ENCODE measurements around the gene SERPINA7.
A peak's percentile ranks its signal among the peaks of the same experiment; 100 is the strongest.
"Not testable (repeated sequence)": the region's sequence is repeated elsewhere in the genome, so short reads cannot be mapped to it uniquely, and the experiment has no call there.

The SERPINA7 gene

GRCh38 chrX:106038625-106039024, at the start of gene SERPINA7:
Gene SERPINA7, minus strand, starts transcription at chrX:106038727. Its CDS starts 1,669 bp downstream, at chrX:106037058.
- DNase-seq: no peak

GRCh38 chrX:106069048-106069447, 30.5 kb upstream of the SERPINA7 start:
- no peak for DNase-seq

GRCh38 chrX:106050054-106050453, 11.5 kb upstream of the SERPINA7 start:
- no peak for DNase-seq

- DNase-seq: no peak
Measured at GRCh38 chrX:106042296-106042695, 3.8 kb upstream of the SERPINA7 start.

GRCh38 chrX:106040861-106041260, 2.3 kb upstream of the SERPINA7 start:
- no peak for DNase-seq

GRCh38 chrX:106039920-106040319, 1.4 kb upstream of the SERPINA7 start:
- DNase-seq: peak; percentile 31 to 46

- DNase-seq: no peak
Measured at GRCh38 chrX:106037835-106038473, 573 bp downstream of the SERPINA7 start.

GRCh38 chrX:106036716-106037115, 1.8 kb downstream of the SERPINA7 start:
- no peak for DNase-seq

GRCh38 chrX:106035064-106035463, 3.5 kb downstream of the SERPINA7 start:
- DNase-seq: peak in 1 of 2 experiments; percentile 13

- DNase-seq: no peak
Measured at GRCh38 chrX:106023947-106024346, 14.6 kb downstream of the SERPINA7 start.

GRCh38 chrX:106022238-106022637, 16.3 kb downstream of the SERPINA7 start:
- DNase-seq: no peak

GRCh38 chrX:106014119-106014775, 24.3 kb downstream of the SERPINA7 start:
- DNase-seq: no peak

GRCh38 chrX:106009145-106009544, 29.4 kb downstream of the SERPINA7 start:
- no peak for DNase-seq

GRCh38 chrX:106007815-106008214, 30.7 kb downstream of the SERPINA7 start:
- peak in 1 of 2 experiments; percentile 25 for DNase-seq

GRCh38 chrX:106005684-106006083, 32.8 kb downstream of the SERPINA7 start:
- DNase-seq: no peak

GRCh38 chrX:106000609-106001008, 37.9 kb downstream of the SERPINA7 start:
- DNase-seq: not testable (repeated sequence)

GRCh38 chrX:106000203-106000602, 38.3 kb downstream of the SERPINA7 start:
- DNase-seq: no peak

GRCh38 chrX:105999294-105999693, 39.2 kb downstream of the SERPINA7 start:
- no peak for DNase-seq

GRCh38 chrX:105988487-105988886, 50.0 kb downstream of the SERPINA7 start:
- DNase-seq: not testable (repeated sequence)
